ENCODE data around the gene SMPD2.
"Not testable (repeated sequence)": the region's sequence is repeated elsewhere in the genome, so short reads cannot be mapped to it uniquely, and the experiment has no call there.

SMPD2 gene

DNA sequence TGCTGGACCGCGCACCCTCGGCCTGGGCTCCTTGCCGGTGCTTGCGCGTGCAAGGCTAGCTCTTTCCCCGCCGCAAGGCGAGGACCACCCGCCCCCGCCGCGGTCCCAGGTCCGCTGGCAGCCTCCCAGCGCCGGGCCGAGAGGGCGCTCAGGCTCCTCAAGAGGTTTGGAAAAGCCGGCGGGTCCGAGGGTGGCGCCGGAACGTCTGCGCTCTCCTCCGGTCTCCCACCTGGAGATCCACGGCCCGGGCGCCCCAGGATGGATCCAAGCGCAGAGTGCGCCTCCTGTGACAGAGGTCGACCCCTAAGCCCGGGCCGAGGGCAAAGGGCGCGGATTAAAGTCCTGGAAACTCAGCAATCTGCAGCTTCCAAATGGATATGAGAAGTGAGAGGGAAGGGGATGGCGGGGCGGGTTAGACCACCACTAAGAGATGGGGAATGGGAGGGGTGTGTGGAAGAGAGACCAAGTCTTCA, 15.6 kb downstream of the SMPD2 start:
- no peaks in the 10 kb centered on the region for H3K9me3 ChIP-seq
- no peak for DNase-seq
- H3K27me3 ChIP-seq: no peaks in the 10 kb centered on the region
- TF ChIP-seq, protein P1, sequence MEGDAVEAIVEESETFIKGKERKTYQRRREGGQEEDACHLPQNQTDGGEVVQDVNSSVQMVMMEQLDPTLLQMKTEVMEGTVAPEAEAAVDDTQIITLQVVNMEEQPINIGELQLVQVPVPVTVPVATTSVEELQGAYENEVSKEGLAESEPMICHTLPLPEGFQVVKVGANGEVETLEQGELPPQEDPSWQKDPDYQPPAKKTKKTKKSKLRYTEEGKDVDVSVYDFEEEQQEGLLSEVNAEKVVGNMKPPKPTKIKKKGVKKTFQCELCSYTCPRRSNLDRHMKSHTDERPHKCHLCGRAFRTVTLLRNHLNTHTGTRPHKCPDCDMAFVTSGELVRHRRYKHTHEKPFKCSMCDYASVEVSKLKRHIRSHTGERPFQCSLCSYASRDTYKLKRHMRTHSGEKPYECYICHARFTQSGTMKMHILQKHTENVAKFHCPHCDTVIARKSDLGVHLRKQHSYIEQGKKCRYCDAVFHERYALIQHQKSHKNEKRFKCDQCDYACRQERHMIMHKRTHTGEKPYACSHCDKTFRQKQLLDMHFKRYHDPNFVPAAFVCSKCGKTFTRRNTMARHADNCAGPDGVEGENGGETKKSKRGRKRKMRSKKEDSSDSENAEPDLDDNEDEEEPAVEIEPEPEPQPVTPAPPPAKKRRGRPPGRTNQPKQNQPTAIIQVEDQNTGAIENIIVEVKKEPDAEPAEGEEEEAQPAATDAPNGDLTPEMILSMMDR (IDR thresholded peaks at IDR 0.05; ENCODE audit: low read depth, low read length): no peak
- H3K36me3 ChIP-seq: peaks cover 14% of the 10 kb centered on the region
- peak overlapping the region; percentile 92 for H3K4me3 ChIP-seq (ENCODE audit: low read depth, low read length)
- peaks cover 4% of the 10 kb centered on the region; the same call in 1 of the 2 replicates for H3K4me1 ChIP-seq

DNA sequence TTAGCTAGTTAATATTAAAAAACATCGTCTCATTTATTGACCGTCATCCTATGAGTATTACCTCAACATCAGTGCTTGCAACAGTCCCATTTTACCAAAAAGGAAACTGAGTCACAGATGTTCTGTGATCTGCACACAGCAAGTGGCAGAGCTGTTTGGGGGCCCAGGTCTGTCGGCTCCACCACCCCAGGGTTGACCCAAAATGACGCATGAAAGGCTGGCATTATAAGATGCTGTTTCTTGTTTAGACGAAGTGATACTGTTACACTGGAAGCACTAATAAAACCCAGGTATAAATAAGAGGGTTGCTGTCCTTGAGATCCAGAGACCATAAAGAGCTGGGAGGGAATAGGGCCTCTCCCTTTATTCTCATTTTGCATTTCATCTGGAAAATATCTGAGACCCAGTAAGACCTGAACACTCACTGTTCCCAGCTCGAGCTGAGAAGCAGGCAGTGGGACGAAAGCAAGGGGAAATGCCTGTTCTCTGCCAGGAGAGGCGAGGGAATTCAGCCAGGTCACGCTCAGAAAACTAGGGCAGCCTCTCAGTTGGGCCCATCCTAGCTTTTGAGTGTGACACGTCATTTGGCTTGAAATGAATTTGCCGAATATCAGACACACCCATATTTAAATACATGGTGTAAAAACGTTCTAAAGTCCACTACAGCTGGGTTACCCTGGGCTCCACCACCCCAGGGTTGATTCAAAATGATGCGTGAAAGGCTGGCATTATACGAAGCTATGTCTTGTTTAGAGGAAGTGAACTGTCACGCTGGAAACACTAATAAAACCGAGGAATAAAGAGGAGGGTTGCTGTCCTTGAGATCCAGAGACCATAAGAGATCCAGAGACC, 16.4 kb downstream of the SMPD2 start:
- Histone ChIP-seq H3K27me3 (no peaks in the 10 kb centered on the region), H3K4me1 (peaks cover 4% of the 10 kb centered on the region; the same call in 1 of the 2 replicates), H3K36me3 (peaks cover 12% of the 10 kb centered on the region), H3K9me3 (no peaks in the 10 kb centered on the region), H3K4me3 (ENCODE audit: low read depth, low read length) (no peak overlapping the region)
- TF ChIP-seq, protein P1 (IDR thresholded peaks at IDR 0.05; ENCODE audit: low read depth, low read length): no peak
- DNase-seq: no peak

DNA sequence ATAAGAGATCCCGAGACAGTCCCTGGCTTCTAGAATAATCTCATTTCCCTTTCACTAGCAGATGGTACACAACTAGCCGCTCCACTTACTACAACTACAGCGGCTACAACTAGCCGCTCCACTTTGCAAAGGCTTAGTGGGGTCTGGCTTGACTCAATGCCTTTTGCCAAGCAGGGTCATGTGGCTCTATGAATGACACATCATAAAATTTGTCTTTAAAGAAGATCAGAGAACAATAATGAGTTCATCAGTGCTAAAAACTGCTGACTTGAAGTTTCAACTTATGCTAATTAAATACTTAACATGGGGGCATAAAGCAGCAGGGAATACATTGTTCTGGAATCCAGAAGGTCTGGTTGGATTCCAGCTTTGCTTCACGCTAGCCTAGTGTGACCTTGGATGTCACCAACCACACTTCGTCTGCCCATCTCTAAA, 17.1 kb downstream of the SMPD2 start:
- TF ChIP-seq, protein P1 (IDR thresholded peaks at IDR 0.05; ENCODE audit: low read depth, low read length): no peak
- H3K9me3 ChIP-seq: no peaks in the 10 kb centered on the region
- H3K27me3 ChIP-seq: no peaks in the 10 kb centered on the region
- H3K4me1 ChIP-seq: peaks cover 4% of the 10 kb centered on the region; the same call in 1 of the 2 replicates
- no peak for DNase-seq
- H3K4me3 ChIP-seq (ENCODE audit: low read depth, low read length): no peak overlapping the region
- H3K36me3 ChIP-seq: peaks cover 12% of the 10 kb centered on the region

DNA sequence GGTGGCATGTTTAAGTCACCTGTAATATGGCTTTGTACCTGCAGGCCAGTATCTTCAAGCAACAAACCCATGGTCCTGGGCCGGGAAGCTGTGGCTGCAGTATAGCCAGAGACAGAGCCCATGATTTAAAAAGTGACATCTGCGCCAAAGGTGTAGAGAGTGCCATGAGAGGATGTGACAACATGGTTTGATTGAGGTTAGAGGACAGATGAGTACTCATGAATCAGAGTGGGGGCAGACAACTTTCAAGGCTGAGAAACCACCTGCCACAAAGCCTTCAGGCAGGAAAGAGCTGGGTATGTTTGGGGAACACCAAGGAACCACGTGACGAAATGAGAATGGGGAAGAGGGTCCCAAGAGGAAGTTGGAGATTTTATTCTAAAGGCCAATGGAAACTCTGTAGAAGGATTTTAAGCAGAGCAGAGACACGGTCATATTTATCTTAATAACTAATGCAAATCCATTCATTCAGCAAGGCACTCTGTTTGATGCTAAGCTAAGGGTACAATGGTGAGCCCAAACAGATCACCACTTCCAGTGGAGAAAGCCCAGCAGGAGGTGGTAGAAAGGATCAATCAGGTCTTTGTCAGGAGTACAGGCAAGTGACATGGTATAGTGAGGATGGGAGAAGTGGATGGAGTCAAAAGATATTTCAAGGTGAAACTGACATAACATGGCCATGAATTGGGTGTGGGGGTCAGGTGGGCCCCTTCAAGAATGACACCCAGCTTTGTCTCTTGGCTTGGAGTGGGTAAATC, 18.4 kb downstream of the SMPD2 start:
- H3K36me3 ChIP-seq: peaks cover 18% of the 10 kb centered on the region
- DNase-seq: no peak
- no peaks in the 10 kb centered on the region for H3K9me3 ChIP-seq
- H3K4me3 ChIP-seq (ENCODE audit: low read depth, low read length): no peak overlapping the region
- no peaks in the 10 kb centered on the region for H3K27me3 ChIP-seq
- TF ChIP-seq, protein P1 (IDR thresholded peaks at IDR 0.05; ENCODE audit: low read depth, low read length): no peak
- peaks cover under 1% of the 10 kb centered on the region; the same call in 1 of the 2 replicates for H3K4me1 ChIP-seq

DNA sequence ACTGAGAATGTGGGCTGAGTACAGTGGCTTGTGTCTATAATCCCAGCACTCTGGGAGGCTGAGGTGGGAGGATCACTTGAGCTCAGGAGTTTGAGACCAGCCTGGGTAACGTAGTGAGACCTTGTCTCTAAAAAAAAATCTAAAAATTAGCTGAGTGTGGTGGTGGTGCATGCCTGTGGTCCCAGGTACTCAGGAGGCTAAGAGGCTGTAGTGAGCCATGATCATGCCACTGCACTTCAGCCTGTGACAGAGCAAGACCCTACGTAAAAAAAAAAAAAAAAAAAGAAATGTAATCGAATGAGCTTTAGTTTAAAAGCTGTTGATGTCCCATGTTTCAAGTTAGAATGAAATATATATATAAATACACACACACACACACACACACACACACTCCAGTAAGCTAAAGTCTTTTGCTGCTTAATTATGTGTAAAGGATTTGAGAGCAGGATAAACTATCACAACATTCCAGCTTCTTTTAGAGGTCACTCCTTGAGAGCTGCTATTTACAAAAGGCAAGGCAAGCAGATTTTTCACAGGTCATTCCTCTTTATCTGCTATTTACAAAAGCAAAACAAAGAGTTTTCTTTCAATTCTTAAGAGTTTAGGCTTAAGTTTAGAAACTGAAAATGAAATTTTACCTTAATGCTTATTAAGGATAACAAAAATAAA, 19.8 kb downstream of the SMPD2 start:
- Histone ChIP-seq H3K9me3 (no peaks in the 10 kb centered on the region), H3K36me3 (peaks cover 28% of the 10 kb centered on the region), H3K4me3 (ENCODE audit: low read depth, low read length) (no peak overlapping the region), H3K4me1 (no peaks in the 10 kb centered on the region), H3K27me3 (no peaks in the 10 kb centered on the region)
- DNase-seq: no peak
- TF ChIP-seq, protein P1 (IDR thresholded peaks at IDR 0.05; ENCODE audit: low read depth, low read length): no peak

GRCh38 chr6:109461205-109461604, 20.7 kb downstream of the SMPD2 start:
- H3K4me3 ChIP-seq (ENCODE audit: low read depth, low read length); H3K4me1 ChIP-seq; DNase-seq; H3K27me3 ChIP-seq; H3K9me3 ChIP-seq: not testable (repeated sequence)
- H3K36me3 ChIP-seq: peaks cover 37% of the 10 kb centered on the region
